Thyroid gland (tissue), 4 donors: Measurements from ENCODE around the gene SPAG8.

Experiments used
- POLR2A ChIP-seq, 2 donors: fragments of 450-650 bp; IDR thresholded peaks; one replicate each; pipeline ENCODE4 v1.6.1; 2017; ENCODE audit warnings: antibody characterized with exemption in 2 of 2, mild to moderate bottlenecking in 2 of 2, moderate library complexity in 1 of 2
- TF ChIP-seq, protein P1 (sequence below), 6 experiments: fragments of 200-600 bp in 3 of 6; fragments of 450-650 bp in 3 of 6; sonication (generic) in 3 of 6; IDR thresholded peaks; one replicate each; pipeline ENCODE4 v1.5.1; 2016 to 2019; ENCODE audit warnings: antibody characterized with exemption in 6 of 6, mild to moderate bottlenecking in 2 of 6, inconsistent platforms in 1 of 6, moderate library complexity in 1 of 6

DNA sequence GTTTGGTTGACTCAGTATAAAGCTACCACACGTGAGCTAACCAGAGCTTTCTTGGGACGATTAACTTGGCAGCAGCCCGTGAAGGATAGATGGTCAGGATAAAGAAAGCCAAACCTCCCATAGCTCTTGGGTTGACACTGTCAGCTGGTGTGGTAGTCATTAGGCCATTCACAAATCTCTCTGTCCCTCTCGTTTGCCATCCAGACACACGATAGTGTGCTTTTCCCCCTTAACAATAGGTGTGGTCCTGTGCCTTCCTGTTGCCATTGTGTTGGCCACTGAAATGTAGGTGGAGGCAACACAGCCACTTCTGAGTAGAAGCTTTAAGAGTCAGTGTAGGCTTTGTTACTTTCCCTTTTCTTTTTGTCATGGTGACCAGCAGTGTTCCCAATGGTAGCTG lies 46.4 kb upstream of the SPAG8 start:
- TF ChIP-seq, protein P1, sequence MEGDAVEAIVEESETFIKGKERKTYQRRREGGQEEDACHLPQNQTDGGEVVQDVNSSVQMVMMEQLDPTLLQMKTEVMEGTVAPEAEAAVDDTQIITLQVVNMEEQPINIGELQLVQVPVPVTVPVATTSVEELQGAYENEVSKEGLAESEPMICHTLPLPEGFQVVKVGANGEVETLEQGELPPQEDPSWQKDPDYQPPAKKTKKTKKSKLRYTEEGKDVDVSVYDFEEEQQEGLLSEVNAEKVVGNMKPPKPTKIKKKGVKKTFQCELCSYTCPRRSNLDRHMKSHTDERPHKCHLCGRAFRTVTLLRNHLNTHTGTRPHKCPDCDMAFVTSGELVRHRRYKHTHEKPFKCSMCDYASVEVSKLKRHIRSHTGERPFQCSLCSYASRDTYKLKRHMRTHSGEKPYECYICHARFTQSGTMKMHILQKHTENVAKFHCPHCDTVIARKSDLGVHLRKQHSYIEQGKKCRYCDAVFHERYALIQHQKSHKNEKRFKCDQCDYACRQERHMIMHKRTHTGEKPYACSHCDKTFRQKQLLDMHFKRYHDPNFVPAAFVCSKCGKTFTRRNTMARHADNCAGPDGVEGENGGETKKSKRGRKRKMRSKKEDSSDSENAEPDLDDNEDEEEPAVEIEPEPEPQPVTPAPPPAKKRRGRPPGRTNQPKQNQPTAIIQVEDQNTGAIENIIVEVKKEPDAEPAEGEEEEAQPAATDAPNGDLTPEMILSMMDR (IDR thresholded peaks at IDR 0.05), result no peak
- TF ChIP-seq POLR2A (IDR thresholded peaks at IDR 0.05), result no peak
